Vagina (tissue), 2 donors: ENCODE results near the gene RIGI.

ENCODE experiments used
- POLR2AphosphoS5 ChIP-seq, 2 donors: sonication (generic); formaldehyde crosslinking; IDR thresholded peaks; one replicate each; pipeline ENCODE4 v1.9.0; 2017; ENCODE audit warnings: antibody characterized with exemption in 2 of 2, mild to moderate bottlenecking in 2 of 2, low read depth in 1 of 2; ENCODE audit not compliant: insufficient read depth in 1 of 2
- TF ChIP-seq, protein P1 (sequence below), 3 experiments: fragments of 450-650 bp in 2 of 3; fragments of 200-600 bp in 1 of 3; sonication (generic) in 1 of 3; IDR thresholded peaks; one replicate each; pipeline ENCODE4 v1.5.1; 2017 to 2019; ENCODE audit warnings: antibody characterized with exemption in 3 of 3, mild to moderate bottlenecking in 2 of 3, moderate library complexity in 2 of 3

DNA sequence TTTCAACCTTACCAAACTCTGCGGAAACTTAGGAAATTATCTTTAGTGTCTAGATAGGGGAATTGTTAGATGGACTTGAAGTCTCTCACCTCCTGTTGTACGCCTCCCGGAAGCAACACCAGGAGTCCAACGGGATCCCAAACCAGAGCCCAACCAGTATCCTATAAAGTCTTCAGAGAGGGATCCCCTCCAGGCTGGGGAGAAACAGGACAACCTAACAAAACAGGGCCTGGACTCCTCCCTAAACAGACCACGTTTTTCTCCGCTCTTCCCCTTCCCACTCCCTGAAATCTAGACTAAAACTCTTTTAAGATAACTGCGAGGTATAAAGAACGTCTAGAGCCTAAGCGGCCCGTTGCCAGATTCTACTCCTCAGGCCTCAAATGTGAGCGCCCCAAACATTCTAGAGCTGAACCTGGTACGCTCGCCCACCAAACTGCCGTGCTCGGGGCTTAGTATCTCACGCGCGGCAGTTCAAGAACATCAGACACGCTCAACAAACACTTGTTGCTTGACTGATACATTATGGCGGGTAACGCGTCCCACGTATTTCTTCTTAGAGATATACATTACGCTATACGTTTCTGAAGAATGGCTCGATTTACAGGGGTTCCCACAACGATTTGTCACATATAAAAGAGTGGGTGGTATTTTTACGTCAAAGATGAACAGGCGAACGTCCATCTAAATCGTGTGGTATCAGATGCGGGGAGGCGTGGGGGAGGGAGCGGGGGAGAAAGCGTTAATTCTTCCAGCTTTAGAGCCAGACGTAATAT is 25.5 kb upstream of the RIGI start:
- TF ChIP-seq, protein P1, sequence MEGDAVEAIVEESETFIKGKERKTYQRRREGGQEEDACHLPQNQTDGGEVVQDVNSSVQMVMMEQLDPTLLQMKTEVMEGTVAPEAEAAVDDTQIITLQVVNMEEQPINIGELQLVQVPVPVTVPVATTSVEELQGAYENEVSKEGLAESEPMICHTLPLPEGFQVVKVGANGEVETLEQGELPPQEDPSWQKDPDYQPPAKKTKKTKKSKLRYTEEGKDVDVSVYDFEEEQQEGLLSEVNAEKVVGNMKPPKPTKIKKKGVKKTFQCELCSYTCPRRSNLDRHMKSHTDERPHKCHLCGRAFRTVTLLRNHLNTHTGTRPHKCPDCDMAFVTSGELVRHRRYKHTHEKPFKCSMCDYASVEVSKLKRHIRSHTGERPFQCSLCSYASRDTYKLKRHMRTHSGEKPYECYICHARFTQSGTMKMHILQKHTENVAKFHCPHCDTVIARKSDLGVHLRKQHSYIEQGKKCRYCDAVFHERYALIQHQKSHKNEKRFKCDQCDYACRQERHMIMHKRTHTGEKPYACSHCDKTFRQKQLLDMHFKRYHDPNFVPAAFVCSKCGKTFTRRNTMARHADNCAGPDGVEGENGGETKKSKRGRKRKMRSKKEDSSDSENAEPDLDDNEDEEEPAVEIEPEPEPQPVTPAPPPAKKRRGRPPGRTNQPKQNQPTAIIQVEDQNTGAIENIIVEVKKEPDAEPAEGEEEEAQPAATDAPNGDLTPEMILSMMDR (IDR thresholded peaks at IDR 0.05): no peak
- peak in 1 of 2 donors; percentile 44 for TF ChIP-seq POLR2AphosphoS5 (IDR thresholded peaks at IDR 0.05; ENCODE audit: insufficient read depth in 1 of 2, low read depth in 1 of 2)
